ENCODE data around the gene MSANTD7.
A peak's percentile ranks its signal among the peaks of the same experiment; 100 is the strongest.

The MSANTD7 gene

DNA sequence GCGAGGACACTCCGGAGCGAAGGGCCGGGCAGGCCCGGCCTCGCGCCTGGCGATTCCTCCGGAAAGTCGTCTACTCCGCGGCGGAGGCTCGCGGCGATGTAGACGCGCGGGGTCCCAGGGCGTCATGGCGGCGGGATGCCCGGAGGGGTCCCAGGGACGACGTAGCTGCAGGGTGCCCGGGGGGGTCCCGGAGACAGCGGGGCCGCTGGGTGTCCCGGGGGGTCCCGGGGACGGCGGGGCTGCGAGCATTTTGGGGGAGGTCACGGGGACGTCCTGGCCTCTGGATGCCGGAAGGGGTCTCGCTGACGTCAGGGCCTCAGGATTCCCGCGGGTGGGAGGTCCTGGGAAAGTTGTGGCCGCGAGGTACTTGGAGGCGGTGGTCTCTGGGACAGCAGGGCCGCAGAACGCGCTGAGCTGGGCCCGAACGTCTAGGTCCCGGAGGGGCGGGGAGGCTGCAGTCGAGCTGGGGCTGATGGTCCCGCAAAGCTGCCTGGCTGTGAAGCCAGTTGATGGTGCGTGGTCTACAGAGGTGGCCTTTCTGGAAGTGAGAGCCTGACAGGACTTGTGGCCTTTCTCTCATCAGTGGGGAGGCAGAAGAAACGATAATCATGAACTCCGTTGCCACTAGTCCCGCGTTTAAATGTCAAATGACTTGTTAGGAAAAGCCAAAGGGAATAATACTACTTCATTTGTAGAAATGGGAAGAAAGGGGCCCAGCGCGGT lies 637 bp downstream of the MSANTD7 start:
- peaks cover 35% of the 10 kb centered on the region for H3K79me2 ChIP-seq (ENCODE audit: insufficient read depth, low read length)
- H3K9ac ChIP-seq (ENCODE audit: low read length): peak overlapping the region; percentile 95
- no peaks in the 10 kb centered on the region for H3K9me2 ChIP-seq (replicated peaks; ENCODE audit: insufficient read depth, low read length)
- peak overlapping the region; percentile 51 for H3K27ac ChIP-seq (ENCODE audit: low read depth, low read length)
- peak overlapping the region; percentile 80 for H3K4me3 ChIP-seq (ENCODE audit: insufficient read depth, low read length, poor library complexity, severe bottlenecking)
- H3F3A ChIP-seq (ENCODE audit: insufficient read depth): no peaks in the 10 kb centered on the region
- H2AFZ ChIP-seq (ENCODE audit: low read depth, low read length, severe bottlenecking): peak overlapping the region; percentile 74
- peaks cover 24% of the 10 kb centered on the region for H3K36me3 ChIP-seq (ENCODE audit: low read length)
- no peaks in the 10 kb centered on the region for H3K27me3 ChIP-seq (ENCODE audit: low read length)
- no peaks in the 10 kb centered on the region for H3K9me3 ChIP-seq (ENCODE audit: insufficient read depth, low read length)
- H3K4me2 ChIP-seq (ENCODE audit: low read depth, low read length, poor library complexity, severe bottlenecking): peak overlapping the region; percentile 71
- H4K20me1 ChIP-seq (ENCODE audit: low read depth, low read length): peaks cover 2% of the 10 kb centered on the region; the same call in 1 of the 2 replicates
- no peak for TF ChIP-seq EZH2phosphoT487 (conservative IDR thresholded peaks at IDR 0.05; ENCODE audit: low read length)
- TF ChIP-seq, protein P1, sequence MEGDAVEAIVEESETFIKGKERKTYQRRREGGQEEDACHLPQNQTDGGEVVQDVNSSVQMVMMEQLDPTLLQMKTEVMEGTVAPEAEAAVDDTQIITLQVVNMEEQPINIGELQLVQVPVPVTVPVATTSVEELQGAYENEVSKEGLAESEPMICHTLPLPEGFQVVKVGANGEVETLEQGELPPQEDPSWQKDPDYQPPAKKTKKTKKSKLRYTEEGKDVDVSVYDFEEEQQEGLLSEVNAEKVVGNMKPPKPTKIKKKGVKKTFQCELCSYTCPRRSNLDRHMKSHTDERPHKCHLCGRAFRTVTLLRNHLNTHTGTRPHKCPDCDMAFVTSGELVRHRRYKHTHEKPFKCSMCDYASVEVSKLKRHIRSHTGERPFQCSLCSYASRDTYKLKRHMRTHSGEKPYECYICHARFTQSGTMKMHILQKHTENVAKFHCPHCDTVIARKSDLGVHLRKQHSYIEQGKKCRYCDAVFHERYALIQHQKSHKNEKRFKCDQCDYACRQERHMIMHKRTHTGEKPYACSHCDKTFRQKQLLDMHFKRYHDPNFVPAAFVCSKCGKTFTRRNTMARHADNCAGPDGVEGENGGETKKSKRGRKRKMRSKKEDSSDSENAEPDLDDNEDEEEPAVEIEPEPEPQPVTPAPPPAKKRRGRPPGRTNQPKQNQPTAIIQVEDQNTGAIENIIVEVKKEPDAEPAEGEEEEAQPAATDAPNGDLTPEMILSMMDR (IDR thresholded peaks at IDR 0.05; ENCODE audit: insufficient read depth, low read length, poor library complexity, severe bottlenecking): no peak

DNA sequence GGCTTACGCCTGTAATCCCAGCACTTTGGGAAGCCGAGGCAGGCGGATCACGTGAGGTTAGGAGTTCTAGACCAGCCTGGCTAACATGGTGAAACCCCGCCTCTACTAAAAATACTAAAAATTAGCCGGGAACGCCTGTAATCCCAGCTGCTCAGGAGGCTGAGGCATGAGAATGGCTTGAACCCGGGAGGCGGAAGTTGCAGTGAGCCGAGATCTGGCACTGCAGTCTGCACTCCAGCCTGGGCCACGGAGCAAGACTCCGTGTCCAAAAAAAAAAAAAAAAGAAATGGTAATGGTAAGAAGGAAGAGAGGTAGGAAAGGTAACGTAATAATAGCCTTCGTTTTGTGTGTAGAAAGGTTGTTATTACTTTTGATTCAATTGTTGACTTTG lies 1.2 kb downstream of the MSANTD7 start:
- Histone ChIP-seq H3K36me3 (ENCODE audit: low read length) (peaks cover 29% of the 10 kb centered on the region), H3K9ac (ENCODE audit: low read length) (peak overlapping the region; percentile 95), H3F3A (ENCODE audit: insufficient read depth) (no peaks in the 10 kb centered on the region), H2AFZ (ENCODE audit: low read depth, low read length, severe bottlenecking) (no peak overlapping the region), H3K79me2 (ENCODE audit: insufficient read depth, low read length) (peaks cover 40% of the 10 kb centered on the region), H3K27ac (ENCODE audit: low read depth, low read length) (no peak overlapping the region), H3K9me2 (replicated peaks; ENCODE audit: insufficient read depth, low read length) (no peaks in the 10 kb centered on the region), H3K9me3 (ENCODE audit: insufficient read depth, low read length) (no peaks in the 10 kb centered on the region), H3K4me3 (ENCODE audit: insufficient read depth, low read length, poor library complexity, severe bottlenecking) (peak overlapping the region; percentile 80), H3K4me2 (ENCODE audit: low read depth, low read length, poor library complexity, severe bottlenecking) (peak overlapping the region; percentile 71), H3K27me3 (ENCODE audit: low read length) (no peaks in the 10 kb centered on the region), H4K20me1 (ENCODE audit: low read depth, low read length) (peaks cover 5% of the 10 kb centered on the region; the same call in 1 of the 2 replicates)
- TF ChIP-seq, protein P1 (IDR thresholded peaks at IDR 0.05; ENCODE audit: insufficient read depth, low read length, poor library complexity, severe bottlenecking): no peak
- no peak for TF ChIP-seq EZH2phosphoT487 (conservative IDR thresholded peaks at IDR 0.05; ENCODE audit: low read length)

DNA sequence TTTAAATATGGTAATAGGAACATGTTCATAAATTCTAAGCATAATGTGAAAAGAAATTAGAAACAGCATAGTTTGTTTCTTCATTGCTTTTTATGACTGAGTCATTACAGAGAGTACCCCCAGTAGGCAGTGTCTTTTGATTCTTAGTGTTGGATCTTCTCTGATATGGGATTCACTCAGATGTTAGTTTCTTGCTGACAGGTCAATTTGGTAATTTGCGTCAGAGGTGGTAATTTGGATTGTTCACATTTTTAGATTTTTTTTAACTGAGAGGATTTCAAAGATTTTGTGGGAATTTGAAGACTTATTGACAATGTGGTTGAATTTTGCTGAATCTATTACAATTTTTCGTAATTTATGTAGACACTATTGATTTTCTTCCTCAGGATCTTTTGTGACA lies 2.1 kb downstream of the MSANTD7 start:
- peaks cover 5% of the 10 kb centered on the region; the same call in 1 of the 2 replicates for H4K20me1 ChIP-seq (ENCODE audit: low read depth, low read length)
- peaks cover 31% of the 10 kb centered on the region for H3K36me3 ChIP-seq (ENCODE audit: low read length)
- peak overlapping the region; percentile 71 for H3K4me2 ChIP-seq (ENCODE audit: low read depth, low read length, poor library complexity, severe bottlenecking)

More for the DNA sequence above, 2.1 kb downstream of the MSANTD7 start:
- Histone ChIP-seq H3K27me3 (ENCODE audit: low read length) (no peaks in the 10 kb centered on the region), H2AFZ (ENCODE audit: low read depth, low read length, severe bottlenecking) (no peak overlapping the region), H3K9me2 (replicated peaks; ENCODE audit: insufficient read depth, low read length) (no peaks in the 10 kb centered on the region), H3K4me3 (ENCODE audit: insufficient read depth, low read length, poor library complexity, severe bottlenecking) (no peak overlapping the region), H3F3A (ENCODE audit: insufficient read depth) (no peaks in the 10 kb centered on the region), H3K27ac (ENCODE audit: low read depth, low read length) (no peak overlapping the region), H3K79me2 (ENCODE audit: insufficient read depth, low read length) (peaks cover 42% of the 10 kb centered on the region), H3K9me3 (ENCODE audit: insufficient read depth, low read length) (no peaks in the 10 kb centered on the region), H3K9ac (ENCODE audit: low read length) (no peak overlapping the region)
- TF ChIP-seq EZH2phosphoT487 (conservative IDR thresholded peaks at IDR 0.05; ENCODE audit: low read length): no peak
- TF ChIP-seq, protein P1 (IDR thresholded peaks at IDR 0.05; ENCODE audit: insufficient read depth, low read length, poor library complexity, severe bottlenecking): no peak
